Parathyroid adenoma (tissue), 2 donors: Measurements from ENCODE around the gene ZCCHC24.

Experiments
- H2AFZ ChIP-seq: fragments of 300-600 bp; sonication (generic); one replicate; pipeline ENCODE4 v1.7.0; 2017; ENCODE audit warnings: antibody characterized with exemption, mild to moderate bottlenecking
- H3K27ac ChIP-seq: fragments of 300-600 bp; sonication (generic); one replicate; pipeline ENCODE4 v1.7.0; 2017
- H3K27me3 ChIP-seq: fragments of 300-600 bp; sonication (generic); one replicate; pipeline ENCODE4 v1.7.0; 2017; ENCODE audit warnings: low read length; ENCODE audit not compliant: control insufficient read depth, insufficient read depth
- H3K36me3 ChIP-seq: fragments of 300-600 bp; sonication (generic); one replicate; pipeline ENCODE4 v1.7.0; 2017; ENCODE audit warnings: low read length; ENCODE audit not compliant: control insufficient read depth, insufficient read depth
- H3K4me1 ChIP-seq: fragments of 300-600 bp; sonication (generic); one replicate; pipeline ENCODE4 v1.7.0; 2017; ENCODE audit warnings: control low read depth
- H3K4me2 ChIP-seq: fragments of 300-600 bp; sonication (generic); one replicate; pipeline ENCODE4 v1.7.0; 2017; ENCODE audit warnings: low read length
- H3K4me3 ChIP-seq: fragments of 300-600 bp; sonication (generic); one replicate; pipeline ENCODE4 v1.7.0; 2017; ENCODE audit warnings: low read depth, low read length
- H3K79me2 ChIP-seq: fragments of 300-600 bp; sonication (generic); one replicate; pipeline ENCODE4 v1.7.0; 2017; ENCODE audit warnings: control low read depth
- H3K9ac ChIP-seq: fragments of 300-600 bp; sonication (generic); one replicate; pipeline ENCODE4 v1.7.0; 2017; ENCODE audit warnings: mild to moderate bottlenecking
- H3K9me3 ChIP-seq: fragments of 300-600 bp; sonication (generic); one replicate; pipeline ENCODE4 v1.7.0; 2017; ENCODE audit warnings: low read length; ENCODE audit not compliant: control insufficient read depth
- CTCF ChIP-seq: fragments of 300-600 bp; sonication (generic); IDR thresholded peaks from one replicate; pipeline ENCODE4 v1.7.0; 2017; ENCODE audit warnings: antibody characterized with exemption, mild to moderate bottlenecking
- donor health status: primary hyperparathyroidism.

ZCCHC24 gene

GRCh38 chr10:79385804-79386531 is 59.5 kb downstream of the ZCCHC24 start:
- Histone ChIP-seq H3K36me3 (no peaks in the 10 kb centered on the region), H3K9ac (no peak overlapping the region)
- no peak for TF ChIP-seq CTCF

GRCh38 chr10:79385392-79385795 is 60.0 kb downstream of the ZCCHC24 start:
- Histone ChIP-seq H3K4me2 (no peak overlapping the region), H3K79me2 (no peaks in the 10 kb centered on the region), H3K9me3 (no peaks in the 10 kb centered on the region), H3K9ac (no peak overlapping the region), H3K27ac (no peak overlapping the region), H3K4me3 (no peak overlapping the region), H3K4me1 (no peaks in the 10 kb centered on the region), H3K36me3 (no peaks in the 10 kb centered on the region), H2AFZ (no peak overlapping the region), H3K27me3 (no peaks in the 10 kb centered on the region)
- no peak for TF ChIP-seq CTCF

More at GRCh38 chr10:79385804-79386531, 59.5 kb downstream of the ZCCHC24 start:
- Histone ChIP-seq H3K27me3 (no peaks in the 10 kb centered on the region), H3K4me1 (no peaks in the 10 kb centered on the region), H3K9me3 (no peaks in the 10 kb centered on the region), H2AFZ (no peak overlapping the region), H3K4me2 (no peak overlapping the region), H3K79me2 (no peaks in the 10 kb centered on the region), H3K27ac (no peak overlapping the region), H3K4me3 (no peak overlapping the region)

- H3K4me1 ChIP-seq = peaks cover 3% of the 10 kb centered on the region
- H3K9me3 ChIP-seq = no peaks in the 10 kb centered on the region
- no peaks in the 10 kb centered on the region for H3K36me3 ChIP-seq
- H3K4me2 ChIP-seq = no peak overlapping the region
- no peaks in the 10 kb centered on the region for H3K79me2 ChIP-seq
- no peaks in the 10 kb centered on the region for H3K27me3 ChIP-seq
- H3K4me3 ChIP-seq = no peak overlapping the region
- no peak overlapping the region for H3K27ac ChIP-seq
- H2AFZ ChIP-seq = no peak overlapping the region
- no peak overlapping the region for H3K9ac ChIP-seq
- no peak for TF ChIP-seq CTCF
Measured at GRCh38 chr10:79384773-79385391, 60.5 kb downstream of the ZCCHC24 start.

- Histone ChIP-seq H2AFZ (no peak overlapping the region), H3K79me2 (no peaks in the 10 kb centered on the region), H3K27me3 (no peaks in the 10 kb centered on the region), H3K36me3 (no peaks in the 10 kb centered on the region), H3K4me1 (peaks cover 3% of the 10 kb centered on the region), H3K9me3 (no peaks in the 10 kb centered on the region), H3K27ac (no peak overlapping the region), H3K4me3 (no peak overlapping the region), H3K4me2 (no peak overlapping the region), H3K9ac (no peak overlapping the region)
- TF ChIP-seq CTCF = no peak
Measured at GRCh38 chr10:79383974-79384606, 61.3 kb downstream of the ZCCHC24 start.
